Sigmoid colon (tissue), 7 donors: ENCODE measurements around the gene PCDHB14. TPM values are rescaled to one million over a fixed set of nuclear protein-coding genes. Genes with fewer than 3 reads are reported as not detected.

Source experiments
- DNase-seq: peaks from one replicate; pipeline ENCODE4 v3.0.0-alpha.2; 2019
- H3K27ac ChIP-seq, 4 donors: fragments of 200-600 bp; sonication (generic); one replicate each; pipeline ENCODE4 v1.5.1; 2016 to 2019; ENCODE audit warnings: mild to moderate bottlenecking in 1 of 4
- H3K27me3 ChIP-seq, 3 donors: fragments of 200-600 bp; sonication (generic); one replicate each; pipeline ENCODE4 v1.5.1; 2019; ENCODE audit warnings: mild to moderate bottlenecking in 1 of 3
- H3K36me3 ChIP-seq, 4 donors: fragments of 200-600 bp; sonication (generic); one replicate each; pipeline ENCODE4 v1.5.1; 2016 to 2019
- H3K4me1 ChIP-seq, 4 donors: fragments of 200-600 bp; sonication (generic); one replicate each; pipeline ENCODE4 v1.5.1; 2017 to 2019
- H3K4me3 ChIP-seq, 4 donors: fragments of 200-600 bp; sonication (generic); one replicate each; pipeline ENCODE4 v1.5.1; 2017 to 2019; ENCODE audit warnings: mild to moderate bottlenecking in 2 of 4, moderate library complexity in 1 of 4
- H3K9me3 ChIP-seq, 4 donors: fragments of 200-600 bp in 3 of 4; sonication (generic) in 3 of 4; one replicate each; pipeline versions ENCODE4 v1.5.1 to v1.6.1; 2013 to 2019
- EP300 ChIP-seq, 4 donors: sonication (generic); formaldehyde crosslinking; IDR thresholded peaks; one replicate each; pipeline ENCODE4 v1.6.1; 2017; ENCODE audit warnings: antibody characterized with exemption in 4 of 4
- POLR2A ChIP-seq, 2 donors: fragments of 450-650 bp; IDR thresholded peaks; one replicate each; pipeline ENCODE4 v1.6.1; 2016; ENCODE audit warnings: antibody characterized with exemption in 2 of 2, mild to moderate bottlenecking in 2 of 2, moderate library complexity in 2 of 2
- POLR2AphosphoS5 ChIP-seq, 4 donors: sonication (generic); formaldehyde crosslinking; IDR thresholded peaks; one replicate each; pipeline ENCODE4 v1.6.1; 2017; ENCODE audit warnings: antibody characterized with exemption in 4 of 4
- WGBS, 2 donors: extraction: QIAGEN DNeasy Blood & Tissue Kit; methylation state at CpG; one replicate each; pipeline ENCODE4 v1.1.7; 2013; 5-methylcytosine and 5-hydroxymethylcytosine counted together
- intact Hi-C: fragments of 100-400 bp; cut with DNase I; formaldehyde crosslinking; loops from one replicate; pipeline ENCODE4 v1.15.1; 2023
- polyA plus RNA-seq, 3 donors: library from polyadenylated mRNA; stranded (reverse); fragments of 200-250 nt; gene quantifications; one replicate each; pipeline ENCODE4 v1.2.3, GENCODE V29; 2013
- total RNA-seq, 4 donors: library from RNA; depleted of rRNA; stranded (reverse); fragments of >200 nt; gene quantifications; one replicate each; pipeline ENCODE4 v1.1.0, GENCODE V29; 2016
- TF ChIP-seq, protein P1 (sequence below), 4 experiments: fragments of 450-650 bp in 3 of 4; fragments of 200-600 bp in 1 of 4; IDR thresholded peaks; one replicate each; pipeline ENCODE4 v1.5.1; 2016 to 2019; ENCODE audit warnings: antibody characterized with exemption in 4 of 4, mild to moderate bottlenecking in 3 of 4, moderate library complexity in 2 of 4
- donor health status: healthy with polysubstance abuse.
- donor health status: Bipolar disorder and iron deficiency.
- donor health status: healthy.

Gene PCDHB14
- total and polyA plus RNA-seq, 7 donors = 1.0 to 10.5 (median 7.1) TPM; not detected in 2

DNA sequence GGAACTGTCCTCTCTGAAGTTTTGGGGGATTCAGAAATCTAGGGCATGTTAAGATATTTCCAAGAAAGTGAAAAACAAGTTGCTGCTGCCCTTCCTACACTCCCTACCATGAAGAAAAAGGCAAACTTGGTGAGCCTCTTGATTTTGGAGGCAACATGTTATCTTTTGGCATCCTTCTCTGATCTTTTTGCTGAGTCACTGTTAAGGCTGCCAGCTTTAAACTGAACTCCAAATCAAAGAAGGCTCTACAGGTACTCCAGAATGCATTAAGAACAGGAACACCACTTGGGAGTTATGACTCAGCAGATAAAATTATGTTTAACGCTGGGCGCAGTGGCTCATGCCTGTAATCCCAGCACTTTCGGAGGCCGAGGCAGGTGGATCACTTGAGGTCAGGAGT lies 46.1 kb downstream of the PCDHB14 start:
- Histone ChIP-seq H3K27ac (no peak overlapping the region), H3K4me3 (no peak overlapping the region), H3K4me1 (no peaks in the 10 kb centered on the region), H3K9me3 (peaks cover 27 to 87% (median 75%) of the 10 kb centered on the region in 4 donors), H3K27me3 (no peaks in the 10 kb centered on the region), H3K36me3 (peaks cover 0 to 6% (median 0%) of the 10 kb centered on the region in 4 donors)
- 97% methylated on average over 4 of the region's 4 CpGs for WGBS, 2 donors
- intact Hi-C loops = no loop called here
- TF ChIP-seq POLR2AphosphoS5 (IDR thresholded peaks at IDR 0.05) (no peak), EP300 (IDR thresholded peaks at IDR 0.05) (no peak), POLR2A (IDR thresholded peaks at IDR 0.05) (no peak)
- TF ChIP-seq, protein P1, sequence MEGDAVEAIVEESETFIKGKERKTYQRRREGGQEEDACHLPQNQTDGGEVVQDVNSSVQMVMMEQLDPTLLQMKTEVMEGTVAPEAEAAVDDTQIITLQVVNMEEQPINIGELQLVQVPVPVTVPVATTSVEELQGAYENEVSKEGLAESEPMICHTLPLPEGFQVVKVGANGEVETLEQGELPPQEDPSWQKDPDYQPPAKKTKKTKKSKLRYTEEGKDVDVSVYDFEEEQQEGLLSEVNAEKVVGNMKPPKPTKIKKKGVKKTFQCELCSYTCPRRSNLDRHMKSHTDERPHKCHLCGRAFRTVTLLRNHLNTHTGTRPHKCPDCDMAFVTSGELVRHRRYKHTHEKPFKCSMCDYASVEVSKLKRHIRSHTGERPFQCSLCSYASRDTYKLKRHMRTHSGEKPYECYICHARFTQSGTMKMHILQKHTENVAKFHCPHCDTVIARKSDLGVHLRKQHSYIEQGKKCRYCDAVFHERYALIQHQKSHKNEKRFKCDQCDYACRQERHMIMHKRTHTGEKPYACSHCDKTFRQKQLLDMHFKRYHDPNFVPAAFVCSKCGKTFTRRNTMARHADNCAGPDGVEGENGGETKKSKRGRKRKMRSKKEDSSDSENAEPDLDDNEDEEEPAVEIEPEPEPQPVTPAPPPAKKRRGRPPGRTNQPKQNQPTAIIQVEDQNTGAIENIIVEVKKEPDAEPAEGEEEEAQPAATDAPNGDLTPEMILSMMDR (IDR thresholded peaks at IDR 0.05) = no peak
- no peak for DNase-seq

DNA sequence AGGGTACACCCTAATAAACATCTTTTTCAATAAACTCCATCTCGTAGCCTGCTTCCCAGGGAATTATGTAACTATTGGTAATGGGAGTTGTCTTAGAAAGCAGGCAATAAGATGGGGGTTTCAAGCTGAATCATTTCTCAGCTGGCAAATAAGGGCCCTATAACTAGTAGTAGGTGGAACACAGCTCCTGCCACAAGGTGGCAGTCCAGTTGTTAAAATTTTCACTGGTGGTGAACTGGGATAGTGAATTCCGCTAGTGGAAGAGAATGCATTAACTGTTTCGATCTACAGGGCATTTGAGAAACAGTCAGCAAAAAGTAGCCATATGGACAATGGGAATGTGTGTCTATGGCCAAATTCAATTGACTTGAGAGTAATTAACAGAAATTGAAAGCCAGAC lies 49.8 kb downstream of the PCDHB14 start:
- Histone ChIP-seq H3K27me3 (no peaks in the 10 kb centered on the region), H3K9me3 (peaks cover 11 to 77% (median 67%) of the 10 kb centered on the region in 4 donors), H3K36me3 (peaks cover 0 to 6% (median 0%) of the 10 kb centered on the region in 4 donors), H3K4me3 (no peak overlapping the region), H3K4me1 (no peaks in the 10 kb centered on the region), H3K27ac (no peak overlapping the region)
- WGBS, 2 donors = 58 to 67% methylated on average over 3 of the region's 3 CpGs
- no peak for TF ChIP-seq POLR2A (IDR thresholded peaks at IDR 0.05)
- TF ChIP-seq EP300 (IDR thresholded peaks at IDR 0.05) = no peak
- TF ChIP-seq POLR2AphosphoS5 (IDR thresholded peaks at IDR 0.05) = no peak
- TF ChIP-seq, protein P1 (IDR thresholded peaks at IDR 0.05) = no peak
- intact Hi-C loops = no loop called here
- no peak for DNase-seq

Other genes with a start within 250 kb of the PCDHB14 start
Only the 30 nearest of the 36 such genes appear.
- under 1 TPM; under 0.01 to 0.36 (median 0.27) TPM for gene PCDHB1, start 172.0 kb upstream of the PCDHB14 start, total RNA-seq
- under 1 TPM in 1 of 3 donors, not detected in 2; 0.04 TPM for gene PCDHB1, start 172.0 kb upstream of the PCDHB14 start, polyA plus RNA-seq
- 1 to 10 TPM; 2.2 to 5.7 (median 2.9) TPM for gene PCDHB2, start 128.7 kb upstream of the PCDHB14 start, total RNA-seq
- gene PCDHB2, start 128.7 kb upstream of the PCDHB14 start, polyA plus RNA-seq = under 1 TPM; under 0.01 to 0.67 (median 0.23) TPM
- 1 to 10 TPM; 1.7 to 4.9 (median 1.8) TPM for gene PCDHB3, start 122.9 kb upstream of the PCDHB14 start, total RNA-seq
- gene PCDHB3, start 122.9 kb upstream of the PCDHB14 start, polyA plus RNA-seq = under 1 TPM in 1 of 3 donors, not detected in 2; 0.23 TPM
- 1 to 10 TPM; 3.9 to 5.3 (median 4.5) TPM for gene PCDHB4, start 101.5 kb upstream of the PCDHB14 start, total RNA-seq
- under 1 TPM; 0.23 to 0.60 (median 0.57) TPM for gene PCDHB4, start 101.5 kb upstream of the PCDHB14 start, polyA plus RNA-seq
- gene PCDHB5, start 88.1 kb upstream of the PCDHB14 start, total RNA-seq = 1 to 10 TPM; 3.1 to 6.5 (median 4.7) TPM
- gene PCDHB5, start 88.1 kb upstream of the PCDHB14 start, polyA plus RNA-seq = under 1 TPM in 2 of 3 donors, not detected in 1; under 0.01 to 0.51 TPM
- gene PCDHB6, start 73.3 kb upstream of the PCDHB14 start, total RNA-seq = 1 to 10 TPM in 3 of 4 donors, under 1 TPM in 1; 0.71 to 2.3 (median 1.4) TPM
- under 1 TPM in 1 of 3 donors, not detected in 2; 0.12 TPM for gene PCDHB6, start 73.3 kb upstream of the PCDHB14 start, polyA plus RNA-seq
- gene PCDHB7, start 50.7 kb upstream of the PCDHB14 start, total RNA-seq = 1 to 10 TPM; 1.4 to 5.3 (median 2.5) TPM
- gene PCDHB7, start 50.7 kb upstream of the PCDHB14 start, polyA plus RNA-seq = under 1 TPM in 1 of 3 donors, not detected in 2; 0.28 TPM
- 1 to 10 TPM in 2 of 4 donors, under 1 TPM in 2; 0.71 to 2.3 (median 1.4) TPM for gene PCDHB8, start 45.6 kb upstream of the PCDHB14 start, total RNA-seq
- under 1 TPM in 1 of 3 donors, not detected in 2; 0.19 TPM for gene PCDHB8, start 45.6 kb upstream of the PCDHB14 start, polyA plus RNA-seq
- gene PCDHB16, start 41.0 kb upstream of the PCDHB14 start, total RNA-seq = 1 to 10 TPM; 3.6 to 6.3 (median 4.8) TPM
- under 1 TPM in 1 of 3 donors, not detected in 2; 0.29 TPM for gene PCDHB16, start 41.0 kb upstream of the PCDHB14 start, polyA plus RNA-seq
- 1 to 10 TPM; 2.1 to 6.2 (median 5.1) TPM for gene PCDHB9, start 36.2 kb upstream of the PCDHB14 start, total RNA-seq
- under 1 TPM in 2 of 3 donors, not detected in 1; under 0.01 to 0.26 TPM for gene PCDHB9, start 36.2 kb upstream of the PCDHB14 start, polyA plus RNA-seq
- gene PCDHB10, start 31.0 kb upstream of the PCDHB14 start, total RNA-seq = 1 to 10 TPM; 3.9 to 6.2 (median 4.9) TPM
- under 1 TPM in 2 of 3 donors, not detected in 1; 0.60 to 0.80 TPM for gene PCDHB10, start 31.0 kb upstream of the PCDHB14 start, polyA plus RNA-seq
- 1 to 10 TPM; 1.8 to 5.0 (median 3.6) TPM for gene PCDHB11, start 23.7 kb upstream of the PCDHB14 start, total RNA-seq
- under 1 TPM in 1 of 3 donors, not detected in 2; 0.34 TPM for gene PCDHB11, start 23.7 kb upstream of the PCDHB14 start, polyA plus RNA-seq
- gene PCDHB12, start 14.6 kb upstream of the PCDHB14 start, total RNA-seq = 10 to 100 TPM in 1 of 4 donors, 1 to 10 TPM in 3; 4.3 to 10.2 (median 5.7) TPM
- under 1 TPM in 2 of 3 donors, not detected in 1; 0.34 to 0.60 TPM for gene PCDHB12, start 14.6 kb upstream of the PCDHB14 start, polyA plus RNA-seq
- gene PCDHB13, start 9.4 kb upstream of the PCDHB14 start, total RNA-seq = 1 to 10 TPM; 3.3 to 7.8 (median 6.1) TPM
- under 1 TPM in 2 of 3 donors, not detected in 1; 0.23 to 0.52 TPM for gene PCDHB13, start 9.4 kb upstream of the PCDHB14 start, polyA plus RNA-seq
- 1 to 10 TPM; 2.9 to 7.3 (median 5.4) TPM for gene PCDHB15, start 22.1 kb downstream of the PCDHB14 start, total RNA-seq
- under 1 TPM in 2 of 3 donors, not detected in 1; 0.23 to 0.93 TPM for gene PCDHB15, start 22.1 kb downstream of the PCDHB14 start, polyA plus RNA-seq
- under 1 TPM in 2 of 4 donors, not detected in 2; 0.81 to 0.82 TPM for gene SLC25A2, start 80.7 kb downstream of the PCDHB14 start, total RNA-seq
- gene SLC25A2, start 80.7 kb downstream of the PCDHB14 start, polyA plus RNA-seq = under 1 TPM in 1 of 3 donors, not detected in 2; 0.35 TPM
- gene TAF7, start 97.4 kb downstream of the PCDHB14 start, total RNA-seq = 10 to 100 TPM; 44.9 to 62.2 (median 48.1) TPM
- 10 to 100 TPM; 60.1 to 68.0 (median 62.7) TPM for gene TAF7, start 97.4 kb downstream of the PCDHB14 start, polyA plus RNA-seq
- gene PCDHGA1, start 107.2 kb downstream of the PCDHB14 start, total RNA-seq = 1 to 10 TPM in 3 of 4 donors, under 1 TPM in 1; 0.71 to 1.4 (median 1.1) TPM
- under 1 TPM in 1 of 3 donors, not detected in 2; 0.26 TPM for gene PCDHGA1, start 107.2 kb downstream of the PCDHB14 start, polyA plus RNA-seq
- 1 to 10 TPM; 2.8 to 4.9 (median 3.8) TPM for gene PCDHGA2, start 115.4 kb downstream of the PCDHB14 start, total RNA-seq
- gene PCDHGA2, start 115.4 kb downstream of the PCDHB14 start, polyA plus RNA-seq = under 1 TPM in 1 of 3 donors, not detected in 2; 0.47 TPM
- gene PCDHGA3, start 120.5 kb downstream of the PCDHB14 start, total RNA-seq = 1 to 10 TPM; 1.5 to 4.4 (median 3.1) TPM
- gene PCDHGA3, start 120.5 kb downstream of the PCDHB14 start, polyA plus RNA-seq = under 1 TPM in 2 of 3 donors, not detected in 1; 0.19 to 0.60 TPM
- 1 to 10 TPM; 2.5 to 8.4 (median 4.1) TPM for gene PCDHGB1, start 126.8 kb downstream of the PCDHB14 start, total RNA-seq
- gene PCDHGB1, start 126.8 kb downstream of the PCDHB14 start, polyA plus RNA-seq = under 1 TPM in 1 of 3 donors, not detected in 2; 0.26 TPM
- gene PCDHGA4, start 131.7 kb downstream of the PCDHB14 start, total RNA-seq = 10 to 100 TPM in 1 of 4 donors, 1 to 10 TPM in 3; 5.0 to 11.3 (median 6.7) TPM
- under 1 TPM in 1 of 3 donors, not detected in 2; 0.47 TPM for gene PCDHGA4, start 131.7 kb downstream of the PCDHB14 start, polyA plus RNA-seq
- gene PCDHGB2, start 136.7 kb downstream of the PCDHB14 start, total RNA-seq = 10 to 100 TPM in 2 of 4 donors, 1 to 10 TPM in 2; 4.3 to 12.9 (median 8.0) TPM
- under 1 TPM in 1 of 3 donors, not detected in 2; 0.51 TPM for gene PCDHGB2, start 136.7 kb downstream of the PCDHB14 start, polyA plus RNA-seq
- gene PCDHGA5, start 140.8 kb downstream of the PCDHB14 start, total RNA-seq = 1 to 10 TPM; 5.3 to 8.3 (median 7.2) TPM
- gene PCDHGA5, start 140.8 kb downstream of the PCDHB14 start, polyA plus RNA-seq = under 1 TPM in 1 of 3 donors, not detected in 2; 0.57 TPM
- 10 to 100 TPM in 1 of 4 donors, 1 to 10 TPM in 3; 6.1 to 16.1 (median 7.7) TPM for gene PCDHGB3, start 146.9 kb downstream of the PCDHB14 start, total RNA-seq
- under 1 TPM in 2 of 3 donors, not detected in 1; under 0.01 to 0.41 TPM for gene PCDHGB3, start 146.9 kb downstream of the PCDHB14 start, polyA plus RNA-seq
- 10 to 100 TPM in 2 of 4 donors, 1 to 10 TPM in 2; 5.4 to 13.6 (median 8.4) TPM for gene PCDHGA6, start 150.5 kb downstream of the PCDHB14 start, total RNA-seq
- under 1 TPM in 1 of 3 donors, not detected in 2; 0.85 TPM for gene PCDHGA6, start 150.5 kb downstream of the PCDHB14 start, polyA plus RNA-seq
- 10 to 100 TPM in 3 of 4 donors, 1 to 10 TPM in 1; 8.2 to 15.2 (median 10.9) TPM for gene PCDHGA7, start 159.4 kb downstream of the PCDHB14 start, total RNA-seq
- gene PCDHGA7, start 159.4 kb downstream of the PCDHB14 start, polyA plus RNA-seq = under 1 TPM in 1 of 3 donors, not detected in 2; 0.42 TPM
- gene PCDHGB4, start 164.4 kb downstream of the PCDHB14 start, total RNA-seq = 1 to 10 TPM; 6.1 to 9.1 (median 7.5) TPM
- gene PCDHGB4, start 164.4 kb downstream of the PCDHB14 start, polyA plus RNA-seq = under 1 TPM in 1 of 3 donors, not detected in 2; 0.54 TPM
- gene PCDHGA8, start 169.3 kb downstream of the PCDHB14 start, total RNA-seq = 1 to 10 TPM; 4.4 to 7.9 (median 6.6) TPM
- gene PCDHGA8, start 169.3 kb downstream of the PCDHB14 start, polyA plus RNA-seq = under 1 TPM in 1 of 3 donors, not detected in 2; 0.16 TPM
- 10 to 100 TPM; 10.0 to 16.6 (median 11.8) TPM for gene PCDHGB5, start 174.6 kb downstream of the PCDHB14 start, total RNA-seq
- gene PCDHGB5, start 174.6 kb downstream of the PCDHB14 start, polyA plus RNA-seq = 1 to 10 TPM in 1 of 3 donors, under 1 TPM in 1, not detected in 1; 0.23 to 1.3 TPM